Neural progenitor cell (in vitro differentiated cells): ENCODE measurements around the gene TMEM82.

ENCODE experiments used
- EZH2 ChIP-seq: fragments of 200-600 bp; sonication (generic); IDR thresholded peaks from 2 replicates; pipeline ENCODE4 v1.6.1; 2017; ENCODE audit warnings: antibody characterized with exemption, mild to moderate bottlenecking, moderate library complexity
- TF ChIP-seq, protein P1 (sequence below): fragments of 200-600 bp; sonication (generic); IDR thresholded peaks from 2 replicates; pipeline ENCODE4 v1.5.1; 2017; ENCODE audit warnings: antibody characterized with exemption, mild to moderate bottlenecking

DNA sequence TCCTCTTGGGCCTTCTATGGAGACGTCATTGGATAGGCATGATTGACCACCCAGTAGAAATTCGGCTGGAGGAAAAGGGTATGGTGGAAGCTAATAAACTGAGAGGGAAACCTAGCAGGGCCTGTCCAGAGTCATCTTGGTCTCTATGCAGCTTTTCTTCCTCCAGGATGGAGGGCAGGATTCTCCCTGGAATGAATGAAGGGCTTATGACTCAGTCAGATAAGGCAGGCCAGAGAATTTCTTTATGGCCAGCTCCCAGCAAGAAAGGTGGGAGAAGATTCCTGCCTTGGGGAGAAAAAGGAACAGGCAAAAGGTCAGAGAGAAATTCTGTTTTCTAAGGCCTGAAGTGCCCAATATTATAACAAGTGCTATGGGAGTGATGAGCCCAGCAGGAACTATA is 33.4 kb downstream of the TMEM82 start:
- TF ChIP-seq, protein P1, sequence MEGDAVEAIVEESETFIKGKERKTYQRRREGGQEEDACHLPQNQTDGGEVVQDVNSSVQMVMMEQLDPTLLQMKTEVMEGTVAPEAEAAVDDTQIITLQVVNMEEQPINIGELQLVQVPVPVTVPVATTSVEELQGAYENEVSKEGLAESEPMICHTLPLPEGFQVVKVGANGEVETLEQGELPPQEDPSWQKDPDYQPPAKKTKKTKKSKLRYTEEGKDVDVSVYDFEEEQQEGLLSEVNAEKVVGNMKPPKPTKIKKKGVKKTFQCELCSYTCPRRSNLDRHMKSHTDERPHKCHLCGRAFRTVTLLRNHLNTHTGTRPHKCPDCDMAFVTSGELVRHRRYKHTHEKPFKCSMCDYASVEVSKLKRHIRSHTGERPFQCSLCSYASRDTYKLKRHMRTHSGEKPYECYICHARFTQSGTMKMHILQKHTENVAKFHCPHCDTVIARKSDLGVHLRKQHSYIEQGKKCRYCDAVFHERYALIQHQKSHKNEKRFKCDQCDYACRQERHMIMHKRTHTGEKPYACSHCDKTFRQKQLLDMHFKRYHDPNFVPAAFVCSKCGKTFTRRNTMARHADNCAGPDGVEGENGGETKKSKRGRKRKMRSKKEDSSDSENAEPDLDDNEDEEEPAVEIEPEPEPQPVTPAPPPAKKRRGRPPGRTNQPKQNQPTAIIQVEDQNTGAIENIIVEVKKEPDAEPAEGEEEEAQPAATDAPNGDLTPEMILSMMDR: no peak
- TF ChIP-seq EZH2: no peak
